Thoracic aorta (tissue), 2 donors: ENCODE results near the gene P4HA2. TPM values are rescaled to one million over a fixed set of nuclear protein-coding genes. Genes with fewer than 3 reads are reported as not detected.
A peak's percentile ranks its signal among the peaks of the same experiment; 100 is the strongest.

Experiments
- ATAC-seq: fragments of 150-250 bp; one replicate; pipeline ENCODE4 v1.8.0; 2017; ENCODE audit warnings: low read depth; ENCODE audit not compliant: insufficient number of reproducible peaks, low FRiP score
- DNase-seq: peaks from one replicate; pipeline ENCODE4 v3.0.0-alpha.2; 2020; ENCODE audit warnings: low spot score
- H3K27ac ChIP-seq, 2 donors: fragments of 200-600 bp; sonication (generic); 1 replicate in 1 of 2; 2 replicates in 1 of 2; pipeline ENCODE4 v1.5.1; 2016; ENCODE audit warnings: mild to moderate bottlenecking in 2 of 2, moderate library complexity in 2 of 2
- H3K27me3 ChIP-seq: fragments of 200-600 bp; sonication (generic); replicated peaks from 2 replicates; pipeline ENCODE4 v1.6.0; 2016; ENCODE audit warnings: mild to moderate bottlenecking; ENCODE audit not compliant: insufficient read depth
- H3K36me3 ChIP-seq: fragments of 200-600 bp; sonication (generic); one replicate; pipeline ENCODE4 v1.5.1; 2016
- H3K4me1 ChIP-seq, 2 donors: fragments of 200-600 bp; sonication (generic); 1 replicate in 1 of 2; 2 replicates in 1 of 2; pipeline versions ENCODE4 v1.5.1 to v1.6.0; 2016; ENCODE audit warnings: low read depth in 2 of 2, mild to moderate bottlenecking in 1 of 2; ENCODE audit not compliant: control insufficient read depth in 1 of 2
- H3K4me3 ChIP-seq: fragments of 200-600 bp; sonication (generic); 2 replicates; pipeline ENCODE4 v1.5.1; 2016; ENCODE audit warnings: mild to moderate bottlenecking
- H3K9me3 ChIP-seq: fragments of 200-600 bp; sonication (generic); 2 replicates; pipeline ENCODE4 v1.5.1; 2016
- total RNA-seq, 2 donors: library from RNA; depleted of rRNA; stranded (reverse); fragments of >200 nt; gene quantifications; one replicate each; pipeline versions ENCODE4 v1.1.0 to v1.2.3, GENCODE V29; 2016
- TF ChIP-seq, protein P1 (sequence below): fragments of 200-600 bp; sonication (generic); IDR thresholded peaks from one replicate; pipeline ENCODE4 v1.5.1; 2019; ENCODE audit warnings: antibody characterized with exemption

P4HA2 gene
- total RNA-seq, 2 donors from 2014 or later: 31.3 to 47.7 TPM

DNA sequence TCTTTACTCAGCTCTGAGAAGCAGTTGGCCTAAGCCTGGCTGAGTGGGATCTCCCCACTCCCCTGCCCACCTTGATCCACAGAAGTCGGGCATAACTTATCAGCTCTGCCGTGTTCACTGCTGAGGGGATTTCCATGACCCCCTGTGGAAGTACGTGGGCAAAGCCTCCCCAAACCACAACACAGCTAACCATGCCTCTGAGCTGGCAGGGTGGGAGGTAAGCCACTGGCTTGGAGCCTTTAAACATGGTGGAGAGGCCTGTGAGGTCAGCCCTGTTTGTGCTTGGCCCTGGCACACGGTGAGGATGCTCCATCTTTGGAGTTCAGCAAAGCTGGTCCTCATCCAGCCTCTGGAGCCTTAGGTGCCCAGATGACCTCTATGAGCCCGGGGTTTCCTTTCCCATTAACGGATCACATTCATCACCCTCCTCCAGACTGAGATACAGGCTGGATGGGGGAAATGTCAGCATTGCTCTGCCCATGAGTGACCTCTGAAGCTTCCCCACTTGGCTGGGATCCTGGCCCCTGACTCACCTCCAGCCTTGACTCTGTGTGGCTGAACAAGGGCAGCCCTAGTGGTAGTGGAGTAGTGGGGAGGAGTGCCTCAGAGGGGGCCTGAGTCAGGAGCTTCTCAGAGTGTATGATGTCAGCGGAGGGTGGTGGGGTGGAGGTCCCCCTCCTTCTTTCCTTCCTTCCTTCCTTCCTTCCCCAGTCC lies 36.1 kb upstream of the P4HA2 start:
- Histone ChIP-seq H3K4me1 (peaks cover 29 to 78% of the 10 kb centered on the region in 2 donors), H3K9me3 (no peaks in the 10 kb centered on the region), H3K36me3 (no peaks in the 10 kb centered on the region), H3K4me3 (no peak overlapping the region), H3K27me3 (no peaks in the 10 kb centered on the region), H3K27ac (peak overlapping the region; percentile 90 to 97)
- TF ChIP-seq, protein P1, sequence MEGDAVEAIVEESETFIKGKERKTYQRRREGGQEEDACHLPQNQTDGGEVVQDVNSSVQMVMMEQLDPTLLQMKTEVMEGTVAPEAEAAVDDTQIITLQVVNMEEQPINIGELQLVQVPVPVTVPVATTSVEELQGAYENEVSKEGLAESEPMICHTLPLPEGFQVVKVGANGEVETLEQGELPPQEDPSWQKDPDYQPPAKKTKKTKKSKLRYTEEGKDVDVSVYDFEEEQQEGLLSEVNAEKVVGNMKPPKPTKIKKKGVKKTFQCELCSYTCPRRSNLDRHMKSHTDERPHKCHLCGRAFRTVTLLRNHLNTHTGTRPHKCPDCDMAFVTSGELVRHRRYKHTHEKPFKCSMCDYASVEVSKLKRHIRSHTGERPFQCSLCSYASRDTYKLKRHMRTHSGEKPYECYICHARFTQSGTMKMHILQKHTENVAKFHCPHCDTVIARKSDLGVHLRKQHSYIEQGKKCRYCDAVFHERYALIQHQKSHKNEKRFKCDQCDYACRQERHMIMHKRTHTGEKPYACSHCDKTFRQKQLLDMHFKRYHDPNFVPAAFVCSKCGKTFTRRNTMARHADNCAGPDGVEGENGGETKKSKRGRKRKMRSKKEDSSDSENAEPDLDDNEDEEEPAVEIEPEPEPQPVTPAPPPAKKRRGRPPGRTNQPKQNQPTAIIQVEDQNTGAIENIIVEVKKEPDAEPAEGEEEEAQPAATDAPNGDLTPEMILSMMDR: no peak
- ATAC-seq (no peak), DNase-seq (peak; percentile 80)

DNA sequence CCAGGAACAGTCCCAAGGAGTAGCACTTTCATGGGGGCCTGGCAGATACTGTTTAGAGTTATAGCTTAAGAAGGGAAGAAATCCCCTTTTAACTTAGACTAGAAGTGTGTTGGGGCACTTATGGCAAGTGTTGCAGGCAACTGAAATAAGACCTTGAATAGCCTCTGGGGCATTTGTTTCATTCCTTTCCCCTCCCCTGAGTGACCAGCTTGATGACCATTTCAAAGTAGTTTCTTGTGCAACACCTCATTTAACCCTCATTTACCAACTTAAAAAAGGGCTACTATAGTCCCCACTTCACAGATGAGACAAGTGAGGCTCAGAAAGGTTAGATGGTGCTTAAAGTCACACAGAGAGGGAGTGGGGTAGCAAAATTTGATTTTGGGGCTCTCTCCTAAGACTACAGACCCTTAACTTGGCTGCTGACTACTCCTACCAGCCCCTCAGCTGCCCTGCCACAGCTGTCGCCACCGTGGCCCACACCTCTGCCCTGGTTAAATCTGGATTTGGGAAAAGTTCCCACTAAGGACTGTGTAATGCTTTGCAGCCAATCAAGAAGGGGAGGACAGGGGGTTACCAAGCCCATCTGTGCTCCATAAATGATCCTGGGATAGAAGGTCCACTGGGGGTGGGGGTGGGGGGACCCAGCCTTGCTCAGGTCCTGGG lies 35.4 kb upstream of the P4HA2 start:
- Histone ChIP-seq H3K4me3 (no peak overlapping the region), H3K27me3 (no peaks in the 10 kb centered on the region), H3K27ac (peak overlapping the region; percentile 90 to 97), H3K4me1 (peaks cover 29 to 77% of the 10 kb centered on the region in 2 donors), H3K9me3 (no peaks in the 10 kb centered on the region), H3K36me3 (no peaks in the 10 kb centered on the region)
- no peak for ATAC-seq
- TF ChIP-seq, protein P1: no peak
- no peak for DNase-seq

DNA sequence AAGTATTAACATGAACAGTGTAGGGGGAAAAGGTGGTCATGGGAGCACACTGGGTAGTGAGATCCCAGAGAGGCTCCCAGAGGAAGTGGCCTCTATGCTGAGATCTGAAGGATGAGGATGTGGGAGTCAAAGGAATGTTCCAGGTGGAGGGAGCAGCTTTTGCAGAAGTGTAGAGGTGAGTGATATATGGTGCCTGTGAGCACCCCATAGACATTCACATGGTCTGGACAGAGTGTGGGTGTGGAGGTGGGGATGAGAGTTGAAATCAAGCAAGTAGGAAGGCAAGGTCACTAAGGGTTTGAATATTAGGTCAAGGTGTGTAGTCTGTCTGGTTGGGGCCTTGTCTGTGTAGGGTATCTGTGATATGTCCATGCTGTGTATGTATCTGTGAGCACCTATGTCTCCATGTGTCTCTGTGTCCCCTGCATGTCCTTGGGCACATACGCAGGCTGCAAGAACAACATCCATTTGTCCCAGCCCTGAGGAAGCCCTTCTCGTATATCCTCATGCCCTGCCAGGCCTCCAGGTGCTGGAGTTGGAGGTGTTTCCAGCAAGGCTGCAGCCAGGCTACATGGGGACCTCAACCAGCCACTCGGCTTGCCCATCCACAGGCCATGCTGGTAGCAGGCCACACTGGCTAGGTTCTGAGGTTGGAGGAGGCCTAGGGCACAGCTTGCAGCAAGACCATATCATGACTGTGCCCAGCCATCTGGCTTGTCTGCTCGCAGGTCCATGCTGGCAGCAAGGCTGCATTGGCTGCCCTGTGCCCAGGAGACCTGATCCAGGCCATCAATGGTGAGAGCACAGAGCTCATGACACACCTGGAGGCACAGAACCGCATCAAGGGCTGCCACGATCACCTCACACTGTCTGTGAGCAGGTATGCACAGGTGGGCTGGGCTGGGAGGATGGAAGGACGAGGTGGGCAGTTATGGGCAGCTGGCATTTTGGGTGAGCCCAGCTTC lies 34.5 kb upstream of the P4HA2 start:
- TF ChIP-seq, protein P1: no peak
- DNase-seq (no peak), ATAC-seq (no peak)
- Histone ChIP-seq H3K4me3 (no peak overlapping the region), H3K27ac (peak overlapping the region in 1 of 2 donors; percentile 98), H3K27me3 (no peaks in the 10 kb centered on the region), H3K36me3 (no peaks in the 10 kb centered on the region), H3K9me3 (no peaks in the 10 kb centered on the region), H3K4me1 (peaks cover 29 to 74% of the 10 kb centered on the region in 2 donors)

DNA sequence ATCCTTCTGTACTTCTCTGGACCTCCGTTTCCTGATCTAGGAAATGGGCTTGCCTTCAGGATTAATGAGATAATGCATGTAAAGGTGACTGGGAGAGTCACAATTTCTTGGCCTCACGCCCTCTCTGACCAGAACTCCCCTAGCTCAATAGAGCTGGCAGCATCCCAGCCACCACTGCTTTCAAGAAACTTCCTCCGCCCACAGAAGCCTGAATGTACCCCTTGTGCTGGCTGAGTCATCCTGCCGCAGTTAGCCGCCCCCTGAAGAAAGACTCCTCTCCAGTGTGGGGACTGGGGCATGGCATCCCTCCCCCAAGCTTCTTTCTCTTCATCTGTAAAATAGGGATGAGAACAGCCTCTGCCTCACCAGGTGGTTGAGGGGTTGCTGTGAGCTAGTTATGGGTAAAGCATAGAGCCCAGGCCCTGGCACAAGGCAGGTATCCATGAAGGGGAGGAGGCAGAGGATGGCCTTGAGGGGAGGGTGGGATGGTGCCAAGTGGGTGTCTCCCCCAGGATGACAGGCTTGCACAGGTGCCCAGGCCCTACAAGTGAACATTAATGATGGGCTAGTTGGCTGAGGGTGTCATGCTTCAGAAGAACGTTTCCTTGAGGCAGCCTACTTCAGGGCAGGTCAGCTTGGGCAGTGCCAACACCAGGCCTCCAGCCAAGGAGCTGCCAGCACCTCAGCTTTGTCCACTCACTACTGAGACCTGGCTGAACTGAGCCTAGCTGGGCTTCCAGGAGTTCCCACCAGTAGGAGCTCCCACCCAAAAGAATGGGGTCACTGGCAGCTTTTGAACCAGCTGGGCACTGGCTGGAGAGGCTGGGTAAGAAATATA lies 33.3 kb upstream of the P4HA2 start:
- peaks cover 32 to 73% of the 10 kb centered on the region in 2 donors for H3K4me1 ChIP-seq
- no peaks in the 10 kb centered on the region for H3K9me3 ChIP-seq
- H3K27me3 ChIP-seq: no peaks in the 10 kb centered on the region
- DNase-seq (peak; percentile 72), ATAC-seq (no peak)
- H3K4me3 ChIP-seq: peak overlapping the region; percentile 84
- no peaks in the 10 kb centered on the region for H3K36me3 ChIP-seq
- TF ChIP-seq, protein P1: no peak
- H3K27ac ChIP-seq: peak overlapping the region; percentile 91 to 98
